ENCODE results near the gene CCND2. TPM values are rescaled to one million over a fixed set of nuclear protein-coding genes. Genes with fewer than 3 reads are reported as not detected.

The CCND2 gene
- total and polyA plus RNA-seq, 9 of the 15 experiments (the other 6 are each of a cell fraction or from before 2014, with no cell fraction given): 13.6 to 99.3 (median 39.6) TPM

DNA sequence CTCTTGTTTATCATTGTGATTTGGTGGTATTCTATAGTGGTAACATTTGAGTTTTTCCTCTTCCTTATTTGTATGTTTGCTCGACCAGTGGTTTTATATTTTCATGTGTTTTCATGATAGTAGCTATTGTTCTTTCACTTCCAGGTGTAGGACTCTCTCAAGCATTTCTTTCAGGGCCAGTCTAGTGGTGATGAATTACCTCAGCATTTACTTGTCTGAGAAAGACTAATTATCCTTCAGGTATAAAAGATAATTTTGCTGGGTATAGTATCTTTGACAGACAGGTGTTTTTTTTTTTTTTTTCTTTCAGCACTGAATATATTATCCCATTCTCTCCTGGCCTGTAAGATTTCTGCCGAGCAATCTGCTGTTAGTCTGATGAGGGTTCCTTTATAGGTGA, 35.0 kb upstream of the CCND2 start:
- CTCF ChIA-PET (ENCODE audit: low intra/inter-chr PET ratio): no interaction called here
- Histone ChIP-seq H3K27ac (ENCODE audit: extremely low read depth, low read depth, low read length) (no peak overlapping the region), H3K9me3 (replicated peaks; ENCODE audit: control insufficient read depth, insufficient read depth, low read depth, low read length) (no peaks in the 10 kb centered on the region), H3K4me3 (no peak overlapping the region), H3K9ac (ENCODE audit: insufficient read depth in 1 of 2, low read depth in 2 of 2, low read length in 2 of 2) (no peak overlapping the region), H3K4me2 (ENCODE audit: insufficient read depth, low read length) (no peak overlapping the region), H3K9me1 (ENCODE audit: control insufficient read depth, insufficient read depth, low read length) (no peaks in the 10 kb centered on the region), H2AFZ (ENCODE audit: low read depth, low read length) (no peak overlapping the region), H3K79me2 (ENCODE audit: control insufficient read depth, insufficient read depth, low read length) (no peaks in the 10 kb centered on the region), H3K4me1 (replicated peaks in 1 of 2; ENCODE audit: control insufficient read depth in 2 of 2, insufficient read depth in 2 of 2, low read length in 2 of 2) (peaks cover 0 to under 1% of the 10 kb centered on the region in 2 experiments; a peak in 1 of 5 replicates), H3K27me3 (ENCODE audit: control insufficient read depth in 2 of 2, insufficient read depth in 2 of 2, low read length in 2 of 2) (peaks cover 3 to 25% of the 10 kb centered on the region in 2 experiments; a peak in 3 of 5 replicates), H3K36me3 (ENCODE audit: control insufficient read depth, insufficient read depth, low read length) (no peaks in the 10 kb centered on the region), H4K20me1 (replicated peaks; ENCODE audit: control insufficient read depth, insufficient read depth, low read length) (no peaks in the 10 kb centered on the region)
- WGBS (ENCODE audit: insufficient coverage, low coverage, missing lambda C conversion rate): 7% methylated on average over 2 of the region's 2 CpGs
- FAIRE-seq (no peak), DNase-seq (ENCODE audit: extremely low read depth in 1 of 4, low spot score in 3 of 4) (no peak), ATAC-seq (no peak)
- POLR2A ChIA-PET: no interaction called here
- no TSS peak for BruUV-seq (replicated peaks)
- TF ChIP-seq CTBP1 (IDR thresholded peaks at IDR 0.05; ENCODE audit: borderline replicate concordance): no peak
- no peak for TF ChIP-seq ZNF197 (CRISPR knock-in tag; IDR thresholded peaks at IDR 0.05; ENCODE audit: low read depth)
- TF ChIP-seq GATAD2A (IDR thresholded peaks at IDR 0.05): no peak
- no peak for TF ChIP-seq TAL1 (IDR thresholded peaks at IDR 0.05)
- no peak for TF ChIP-seq EP400 (IDR thresholded peaks at IDR 0.05)
- no peak for TF ChIP-seq STAT6 (CRISPR knock-in tag; IDR thresholded peaks at IDR 0.05)
- no peak for TF ChIP-seq RHOXF2B (CRISPR knock-in tag; conservative IDR thresholded peaks at IDR 0.05)
- TF ChIP-seq NR2C1 (IDR thresholded peaks at IDR 0.05): no peak
- no peak for TF ChIP-seq NR2C1 (tag; IDR thresholded peaks at IDR 0.05)
- no peak for TF ChIP-seq HCFC1 (IDR thresholded peaks at IDR 0.05; ENCODE audit: low read depth, low read length)
- no peak for TF ChIP-seq ZNF165 (CRISPR knock-in tag; IDR thresholded peaks at IDR 0.05; ENCODE audit: borderline replicate concordance)
- TF ChIP-seq ATF1 (CRISPR knock-in tag; IDR thresholded peaks at IDR 0.05): no peak
- no peak for TF ChIP-seq ATF1 (tag; IDR thresholded peaks at IDR 0.05)
- TF ChIP-seq ZNF146 (CRISPR knock-in tag; IDR thresholded peaks at IDR 0.05; ENCODE audit: unreplicated experiment): no peak
- no peak for TF ChIP-seq NR0B1 (IDR thresholded peaks at IDR 0.05; ENCODE audit: partially characterized antibody)
- TF ChIP-seq PTRF (tag; IDR thresholded peaks at IDR 0.05): no peak
- no peak for TF ChIP-seq E2F6 (IDR thresholded peaks at IDR 0.05; ENCODE audit: borderline replicate concordance in 1 of 2, extremely low read depth in 1 of 2, insufficient read depth in 1 of 2, insufficient read length in 1 of 2, low read depth in 1 of 2, low read length in 1 of 2, poor library complexity in 1 of 2, severe bottlenecking in 1 of 2)
- no peak for TF ChIP-seq GABPB1 (CRISPR knock-in tag; IDR thresholded peaks at IDR 0.05)
- TF ChIP-seq CBX2 (IDR thresholded peaks at IDR 0.05; ENCODE audit: insufficient read depth, low read length, poor library complexity, severe bottlenecking): no peak
- no peak for TF ChIP-seq HNRNPK (IDR thresholded peaks at IDR 0.05; ENCODE audit: low read depth, low read length, poor library complexity, severe bottlenecking)
- intact Hi-C loops (cut with micrococcal nuclease): no loop called here
- in situ Hi-C loops (cut with MboI): no loop called here

Data from K562 (cell line).